ENCODE measurements around the gene MVD.

GRCh38 chr16:88610080-88610479, 52.8 kb downstream of the MVD start:
- TF ChIP-seq, protein P1, sequence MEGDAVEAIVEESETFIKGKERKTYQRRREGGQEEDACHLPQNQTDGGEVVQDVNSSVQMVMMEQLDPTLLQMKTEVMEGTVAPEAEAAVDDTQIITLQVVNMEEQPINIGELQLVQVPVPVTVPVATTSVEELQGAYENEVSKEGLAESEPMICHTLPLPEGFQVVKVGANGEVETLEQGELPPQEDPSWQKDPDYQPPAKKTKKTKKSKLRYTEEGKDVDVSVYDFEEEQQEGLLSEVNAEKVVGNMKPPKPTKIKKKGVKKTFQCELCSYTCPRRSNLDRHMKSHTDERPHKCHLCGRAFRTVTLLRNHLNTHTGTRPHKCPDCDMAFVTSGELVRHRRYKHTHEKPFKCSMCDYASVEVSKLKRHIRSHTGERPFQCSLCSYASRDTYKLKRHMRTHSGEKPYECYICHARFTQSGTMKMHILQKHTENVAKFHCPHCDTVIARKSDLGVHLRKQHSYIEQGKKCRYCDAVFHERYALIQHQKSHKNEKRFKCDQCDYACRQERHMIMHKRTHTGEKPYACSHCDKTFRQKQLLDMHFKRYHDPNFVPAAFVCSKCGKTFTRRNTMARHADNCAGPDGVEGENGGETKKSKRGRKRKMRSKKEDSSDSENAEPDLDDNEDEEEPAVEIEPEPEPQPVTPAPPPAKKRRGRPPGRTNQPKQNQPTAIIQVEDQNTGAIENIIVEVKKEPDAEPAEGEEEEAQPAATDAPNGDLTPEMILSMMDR (IDR thresholded peaks at IDR 0.05): no peak
- TF ChIP-seq POLR2A (IDR thresholded peaks at IDR 0.05): no peak
- TF ChIP-seq POLR2AphosphoS5 (IDR thresholded peaks at IDR 0.05): no peak

Measured in breast epithelium (tissue), 3 donors.